BJ (cell line): ENCODE measurements around the gene RAPGEF6. TPM values are rescaled to one million over a fixed set of nuclear protein-coding genes. Genes with fewer than 3 reads are reported as not detected.

Experiments
- CTCF ChIA-PET: fragments of 350-600 bp; formaldehyde crosslinking; extraction: SDS; loops from one replicate; lab custom pipeline; 2021; ENCODE audit warnings: antibody characterized with exemption, inconsistent platforms; lab: Yijun Ruan, JAX
- POLR2A ChIA-PET: fragments of 300-600 bp; sonication (Branson Sonifier 250); formaldehyde crosslinking; extraction: SDS; loops from one replicate; lab custom pipeline; 2021; ENCODE audit warnings: antibody characterized with exemption; lab: Charles Lee
- DNase-seq: peaks from one replicate; pipeline ENCODE4 v3.0.0-alpha.2; 2011; ENCODE audit warnings: low read depth
- H3K27me3 ChIP-seq: 2 replicates; pipeline ENCODE4 v1.6.0; 2011; ENCODE audit warnings: low read length; ENCODE audit not compliant: control insufficient read depth, insufficient read depth
- H3K36me3 ChIP-seq: 2 replicates; pipeline ENCODE4 v1.5.1; 2011; ENCODE audit warnings: low read length; ENCODE audit not compliant: control insufficient read depth, insufficient read depth
- H3K4me3 ChIP-seq: 2 replicates; pipeline ENCODE4 v1.5.1; 2011; ENCODE audit warnings: low read depth, mild to moderate bottlenecking, control low read depth, low read length
- CTCF ChIP-seq: IDR thresholded peaks from 2 replicates; pipeline ENCODE4 v1.5.1; 2011; ENCODE audit warnings: low read depth, mild to moderate bottlenecking, control low read depth, inconsistent platforms, low read length, moderate library complexity; ENCODE audit not compliant: insufficient read depth
- polyA plus RNA-seq: library from polyadenylated mRNA; depleted of rRNA; stranded (reverse); fragments of >200 nt; gene quantifications from 2 replicates; pipeline ENCODE4 v1.2.3, GENCODE V29; 2011

Gene RAPGEF6
- polyA plus RNA-seq, 1 experiment = 6.2 TPM

DNA sequence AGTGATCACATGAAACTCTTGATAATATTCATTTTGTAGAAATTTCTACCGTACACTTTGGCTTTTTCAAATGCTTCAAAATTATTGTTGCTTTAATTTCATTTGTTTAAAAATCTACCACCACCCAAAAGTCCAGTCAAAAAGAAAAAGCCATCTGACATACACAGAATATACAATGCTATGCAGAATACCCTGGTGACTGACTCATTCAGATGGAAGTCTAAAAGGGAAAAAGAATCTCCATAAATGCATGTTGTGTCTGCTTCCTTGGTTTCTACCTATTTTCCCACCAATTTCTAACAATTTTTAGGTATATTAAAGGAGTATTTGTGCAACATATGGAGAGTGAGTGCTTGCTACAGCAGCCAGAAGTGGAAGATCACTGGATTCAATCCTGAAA is 9.3 kb upstream of the RAPGEF6 start:
- no peak for DNase-seq
- ChIA-PET POLR2A (no interaction called here), CTCF (no interaction called here)
- H3K27me3 ChIP-seq = no peaks in the 10 kb centered on the region
- H3K36me3 ChIP-seq = peaks cover 3% of the 10 kb centered on the region; the same call in 1 of the 2 replicates
- H3K4me3 ChIP-seq = no peak overlapping the region
- no peak for TF ChIP-seq CTCF

- no peaks in the 10 kb centered on the region for H3K36me3 ChIP-seq
- POLR2A ChIA-PET = no interaction called here
- no peak for TF ChIP-seq CTCF
- DNase-seq = no peak
- CTCF ChIA-PET = no interaction called here
- no peaks in the 10 kb centered on the region for H3K27me3 ChIP-seq
- H3K4me3 ChIP-seq = no peak overlapping the region
These were observed 6.5 kb upstream of the RAPGEF6 start for GRCh38 chr5:131641494-131641893.

DNA sequence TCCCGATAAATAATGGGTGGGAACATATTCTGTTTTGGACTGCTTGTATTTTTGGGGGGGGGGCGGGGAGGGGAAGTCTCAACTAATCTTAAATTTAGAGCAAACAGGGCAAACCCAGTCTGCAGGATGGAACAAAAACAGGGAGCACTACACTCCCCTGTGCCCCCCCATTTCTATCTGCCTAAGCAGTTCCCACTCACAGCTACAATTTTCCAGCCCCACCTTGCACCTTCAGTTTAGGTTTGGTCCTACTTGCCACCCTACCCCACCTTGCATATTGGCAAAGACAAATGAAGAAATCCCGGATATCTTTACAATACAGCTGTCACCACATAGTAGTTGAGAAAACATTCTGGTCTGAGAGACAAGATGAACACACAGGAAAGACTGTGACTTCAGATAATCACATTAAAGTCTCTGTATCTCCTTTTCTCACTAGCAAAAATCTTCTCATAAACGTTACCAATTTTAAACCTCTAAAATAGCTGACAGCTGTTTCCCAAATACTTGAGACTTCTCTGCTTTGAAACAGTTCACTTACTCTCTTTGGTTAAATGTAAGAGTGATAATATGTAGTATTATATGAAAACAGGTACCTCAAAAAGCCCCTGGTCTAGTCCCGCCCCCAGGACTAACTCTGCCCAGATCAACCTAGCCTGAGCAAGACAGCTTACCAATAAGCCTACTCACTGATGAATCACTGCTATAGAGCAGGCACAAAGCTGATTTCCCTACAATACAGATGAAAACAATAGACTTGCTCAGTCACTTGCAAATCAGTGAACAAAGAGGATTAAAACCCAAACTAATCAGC is 5.2 kb upstream of the RAPGEF6 start:
- ChIA-PET POLR2A (no interaction called here), CTCF (interaction anchor here (1.2 to 2.3 kb wide), 2 partner anchors 51 to 163 kb away, joined by 3 to 8 read pairs; no protein-coding TSS in a partner anchor)
- H3K27me3 ChIP-seq = no peaks in the 10 kb centered on the region
- TF ChIP-seq CTCF = no peak
- H3K36me3 ChIP-seq = no peaks in the 10 kb centered on the region
- no peak for DNase-seq
- no peak overlapping the region for H3K4me3 ChIP-seq

GRCh38 chr5:131639148-131639547 is 4.1 kb upstream of the RAPGEF6 start:
- POLR2A ChIA-PET = no interaction called here
- no peak for DNase-seq
- Histone ChIP-seq H3K4me3 (no peak overlapping the region), H3K27me3 (no peaks in the 10 kb centered on the region), H3K36me3 (no peaks in the 10 kb centered on the region)
- CTCF ChIA-PET = interaction anchor here (2.3 kb wide), 1 partner anchor 50 kb away, joined by 8 read pairs; no protein-coding TSS in a partner anchor
- no peak for TF ChIP-seq CTCF

GRCh38 chr5:131637694-131638093 is 2.7 kb upstream of the RAPGEF6 start:
- DNase-seq = no peak
- no peak for TF ChIP-seq CTCF
- Histone ChIP-seq H3K4me3 (no peak overlapping the region), H3K27me3 (no peaks in the 10 kb centered on the region), H3K36me3 (no peaks in the 10 kb centered on the region)
- CTCF ChIA-PET = interaction anchor here (0.6 kb wide), 1 partner anchor 666 kb away, joined by 3 read pairs; no protein-coding TSS in a partner anchor
- POLR2A ChIA-PET = interaction anchor here (0.5 kb wide), 1 partner anchor 9 kb away, joined by 3 read pairs; no protein-coding TSS in a partner anchor
